Fibroblast of lung (primary cell): ENCODE measurements around the gene MED15. TPM values are rescaled to one million over a fixed set of nuclear protein-coding genes. Genes with fewer than 3 reads are reported as not detected.

Experiments used
- DNase-seq, 2 donors: peaks; one replicate each; pipeline versions ENCODE4 v3.0.0 to v3.0.0-alpha.2; 2010; ENCODE audit warnings: low read depth in 2 of 2
- H2AFZ ChIP-seq: 2 replicates; pipeline ENCODE4 v1.5.1; 2012; ENCODE audit warnings: low read length, control low read depth, inconsistent platforms
- H3K27ac ChIP-seq: 2 replicates; pipeline ENCODE4 v1.5.1; 2011; ENCODE audit warnings: low read length, control low read depth; ENCODE audit not compliant: insufficient read depth
- H3K27me3 ChIP-seq: 2 replicates; pipeline ENCODE4 v1.5.1; 2011; ENCODE audit warnings: mild to moderate bottlenecking, low read length; ENCODE audit not compliant: control insufficient read depth, insufficient read depth
- H3K36me3 ChIP-seq: 2 replicates; pipeline ENCODE4 v1.5.1; 2011; ENCODE audit warnings: low read length; ENCODE audit not compliant: control insufficient read depth, insufficient read depth
- H3K4me1 ChIP-seq: 2 replicates; pipeline ENCODE4 v1.5.1; 2011; ENCODE audit warnings: low read length; ENCODE audit not compliant: control insufficient read depth, insufficient read depth; ENCODE audit errors: extremely low read depth
- H3K4me2 ChIP-seq: 2 replicates; pipeline ENCODE4 v1.5.1; 2011; ENCODE audit warnings: low read length, control low read depth; ENCODE audit not compliant: insufficient read depth; ENCODE audit errors: extremely low read depth
- H3K4me3 ChIP-seq, 4 experiments: fragments of 200-600 bp in 1 of 4; sonication (generic) in 1 of 4; replicated peaks in 1 of 4; 2 replicates each; pipeline ENCODE4 v1.5.1; 2011 to 2016; ENCODE audit warnings: low read length in 4 of 4, low read depth in 3 of 4, mild to moderate bottlenecking in 3 of 4, control low read depth in 2 of 4, inconsistent platforms in 1 of 4, mixed read lengths in 1 of 4; ENCODE audit not compliant: insufficient read depth in 1 of 4; ENCODE audit errors: control extremely low read depth in 1 of 4
- H3K79me2 ChIP-seq: 2 replicates; pipeline ENCODE4 v1.5.1; 2012; ENCODE audit warnings: mild to moderate bottlenecking, low read length, inconsistent platforms; ENCODE audit not compliant: control insufficient read depth, insufficient read depth
- H3K9ac ChIP-seq: 2 replicates; pipeline ENCODE4 v1.5.1; 2011; ENCODE audit warnings: mild to moderate bottlenecking, low read length, control low read depth; ENCODE audit not compliant: insufficient read depth
- H3K9me3 ChIP-seq: 2 replicates; pipeline ENCODE4 v1.5.1; 2012; ENCODE audit warnings: low read depth, low read length; ENCODE audit not compliant: control insufficient read depth, insufficient read depth
- H4K20me1 ChIP-seq: 2 replicates; pipeline ENCODE4 v1.5.1; 2011; ENCODE audit warnings: low read length; ENCODE audit not compliant: control insufficient read depth, insufficient read depth; ENCODE audit errors: extremely low read depth
- CTCF ChIP-seq, 2 donors: IDR thresholded peaks in 1 of 2; conservative IDR thresholded peaks in 1 of 2; 1 replicate in 1 of 2; 2 replicates in 1 of 2; pipeline ENCODE4 v1.5.1; 2011 to 2012; ENCODE audit warnings: low read length in 2 of 2, control low read depth in 1 of 2, inconsistent platforms in 1 of 2, low read depth in 1 of 2, mild to moderate bottlenecking in 1 of 2
- EZH2 ChIP-seq: IDR thresholded peaks from 2 replicates; pipeline ENCODE4 v1.5.1; 2012; ENCODE audit warnings: low read length, control low read depth, mild to moderate bottlenecking; ENCODE audit errors: missing control alignments
- polyA plus RNA-seq, 2 donors: library from polyadenylated mRNA; depleted of rRNA in 1 of 2; stranded (reverse) in 1 of 2; unstranded in 1 of 2; fragments of >200 nt; gene quantifications; 2 replicates each; pipeline ENCODE4 v1.2.1, GENCODE V29; 2011 to 2012; ENCODE audit warnings: missing spikeins in 1 of 2
- total RNA-seq: library from RNA; depleted of rRNA; stranded (reverse); fragments of >200 nt; gene quantifications from 2 replicates; pipeline ENCODE4 v1.2.1, GENCODE V29; 2014

The MED15 gene
- total and polyA plus RNA-seq, 2 donors (not counting 1 experiment from before 2014, with no cell fraction given): 28.6 TPM

DNA sequence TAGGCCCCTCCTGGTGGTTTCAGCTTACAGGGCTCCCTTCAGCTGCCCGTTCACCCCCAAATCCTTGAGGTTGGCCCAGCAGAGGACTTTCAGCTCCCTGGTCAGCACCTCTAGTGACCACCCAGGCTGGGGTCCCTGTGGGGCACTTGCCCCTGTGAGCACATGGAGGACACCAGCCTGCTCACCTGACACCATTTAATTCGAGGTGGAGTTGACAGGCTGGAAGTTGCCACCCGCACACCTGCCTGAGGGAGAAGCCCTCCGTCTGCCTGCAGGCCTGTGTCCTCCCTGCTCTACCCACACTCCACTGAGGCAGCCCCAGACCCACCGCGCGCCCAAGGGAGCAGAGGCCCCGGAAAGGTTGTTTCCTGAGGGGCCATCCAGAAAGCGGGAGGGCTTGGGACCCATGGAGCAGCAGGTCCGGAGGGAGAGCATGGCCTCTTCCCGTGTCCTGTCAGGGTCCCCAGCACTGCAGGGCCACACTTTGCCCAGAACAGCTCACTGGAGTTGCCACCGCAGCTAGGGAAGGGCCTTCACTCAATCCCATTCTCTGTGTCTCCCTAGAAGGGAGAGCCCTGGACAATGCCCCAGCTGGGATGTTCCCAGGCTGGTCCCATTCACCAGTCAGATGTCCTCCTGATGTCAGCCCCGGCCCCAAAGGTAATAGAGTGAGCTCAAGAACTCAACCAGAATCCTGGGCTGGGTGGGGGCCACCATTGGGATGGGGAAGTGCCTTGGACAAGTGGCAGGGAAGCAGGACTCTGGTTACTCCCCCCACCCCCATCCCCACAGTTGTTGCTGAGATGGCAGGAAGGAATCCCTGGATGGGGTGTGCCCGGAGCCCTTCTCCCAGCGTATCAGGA, 82.4 kb downstream of the MED15 start:
- Histone ChIP-seq H3K4me2 (no peak overlapping the region), H3K27me3 (no peaks in the 10 kb centered on the region), H3K4me1 (no peaks in the 10 kb centered on the region), H3K36me3 (peaks cover 23% of the 10 kb centered on the region), H3K9me3 (no peaks in the 10 kb centered on the region), H3K79me2 (no peaks in the 10 kb centered on the region), H4K20me1 (no peaks in the 10 kb centered on the region), H3K9ac (no peak overlapping the region), H2AFZ (no peak overlapping the region), H3K4me3 (no peak overlapping the region), H3K27ac (no peak overlapping the region)
- DNase-seq: no peak
- TF ChIP-seq CTCF (conservative IDR thresholded peaks at IDR 0.05 in 1 of 2, IDR thresholded peaks at IDR 0.05 in 1 of 2; ENCODE audit: low read depth in 1 of 2, low read length in 2 of 2): no peak
- TF ChIP-seq EZH2: no peak

DNA sequence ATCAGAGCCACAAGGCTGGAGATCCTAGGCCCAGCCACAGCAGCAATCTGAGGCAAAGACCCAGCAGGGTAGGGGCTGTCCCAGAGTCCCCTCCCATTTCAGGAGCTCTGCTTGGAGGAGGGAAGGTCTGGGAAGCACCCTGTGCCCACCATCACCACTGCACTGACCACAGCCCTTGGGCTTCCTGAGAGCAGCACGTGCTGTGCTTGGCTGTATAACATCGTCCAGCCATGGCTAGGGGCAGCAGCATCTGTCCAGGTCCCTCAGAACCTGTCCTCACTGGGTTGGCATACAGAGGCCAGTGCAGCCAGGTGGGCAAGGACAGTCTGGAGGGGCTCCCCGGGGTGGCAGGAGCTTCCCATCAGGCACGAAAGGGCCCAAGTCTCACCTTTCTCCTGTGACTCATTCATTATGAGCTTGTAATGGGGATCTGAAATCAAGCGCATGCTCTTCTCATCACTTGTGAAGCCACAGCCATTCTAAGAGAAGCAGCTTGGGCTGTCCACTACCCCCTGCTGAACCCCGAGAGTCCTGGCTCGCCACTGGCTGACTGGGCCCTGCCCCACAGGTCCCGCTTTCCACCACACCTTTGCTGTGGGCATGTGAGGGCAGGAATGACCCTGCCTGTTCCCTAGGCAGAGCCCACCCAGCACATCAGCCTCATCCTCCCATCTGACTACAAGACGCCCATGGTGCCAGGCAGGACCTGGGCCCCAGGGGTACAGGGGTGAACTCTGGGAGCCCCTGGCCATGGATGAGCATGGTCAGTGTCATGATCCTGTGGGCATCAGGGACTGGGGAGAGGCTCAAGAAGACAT, 83.3 kb downstream of the MED15 start:
- no peaks in the 10 kb centered on the region for H3K79me2 ChIP-seq
- no peak for DNase-seq
- H3K9me3 ChIP-seq: no peaks in the 10 kb centered on the region
- H3K4me3 ChIP-seq: no peak overlapping the region
- no peaks in the 10 kb centered on the region for H3K4me1 ChIP-seq
- no peaks in the 10 kb centered on the region for H4K20me1 ChIP-seq
- no peak overlapping the region for H3K9ac ChIP-seq
- H3K27me3 ChIP-seq: peaks cover under 1% of the 10 kb centered on the region
- no peak overlapping the region for H3K27ac ChIP-seq
- H3K36me3 ChIP-seq: peaks cover 15% of the 10 kb centered on the region
- H2AFZ ChIP-seq: no peak overlapping the region
- TF ChIP-seq CTCF (conservative IDR thresholded peaks at IDR 0.05 in 1 of 2, IDR thresholded peaks at IDR 0.05 in 1 of 2; ENCODE audit: low read depth in 1 of 2, low read length in 2 of 2) (no peak), EZH2 (no peak)
- no peak overlapping the region for H3K4me2 ChIP-seq

GRCh38 chr22:20591295-20591645, 83.9 kb downstream of the MED15 start:
- no peaks in the 10 kb centered on the region for H3K9me3 ChIP-seq
- H3K4me1 ChIP-seq: no peaks in the 10 kb centered on the region
- no peak overlapping the region for H2AFZ ChIP-seq
- no peak overlapping the region for H3K4me3 ChIP-seq
- H3K36me3 ChIP-seq: peaks cover 11% of the 10 kb centered on the region
- H4K20me1 ChIP-seq: no peaks in the 10 kb centered on the region
- no peak overlapping the region for H3K9ac ChIP-seq
- no peak overlapping the region for H3K27ac ChIP-seq
- no peaks in the 10 kb centered on the region for H3K79me2 ChIP-seq
- H3K27me3 ChIP-seq: peaks cover 3% of the 10 kb centered on the region
- H3K4me2 ChIP-seq: no peak overlapping the region
- no peak for DNase-seq
- TF ChIP-seq CTCF (conservative IDR thresholded peaks at IDR 0.05 in 1 of 2, IDR thresholded peaks at IDR 0.05 in 1 of 2; ENCODE audit: low read depth in 1 of 2, low read length in 2 of 2) (no peak), EZH2 (no peak)
